Kidney glomerular epithelial cell (primary cell): ENCODE measurements around the gene UBALD2.
"Not testable (repeated sequence)": the region's sequence is repeated elsewhere in the genome, so short reads cannot be mapped to it uniquely, and the experiment has no call there.

Experiments
- DNase-seq: peaks from one replicate; lab custom pipeline; 2025; lab: John Stamatoyannopoulos, UW

Gene UBALD2

GRCh38 chr17:76266244-76266938, 1.2 kb downstream of the UBALD2 start:
- no peak for DNase-seq

- DNase-seq: no peak
Measured at GRCh38 chr17:76267051-76267576, 2.0 kb downstream of the UBALD2 start.

- DNase-seq: not testable (repeated sequence)
Measured at GRCh38 chr17:76267581-76268001, 2.4 kb downstream of the UBALD2 start.

GRCh38 chr17:76268015-76268749, 3.0 kb downstream of the UBALD2 start:
- no peak for DNase-seq

GRCh38 chr17:76268991-76269981, 4.1 kb downstream of the UBALD2 start:
- no peak for DNase-seq

GRCh38 chr17:76270127-76270592, 5.0 kb downstream of the UBALD2 start:
- DNase-seq: no peak

- DNase-seq: no peak
Measured at GRCh38 chr17:76270770-76271668, 5.9 kb downstream of the UBALD2 start.

GRCh38 chr17:76271669-76272540, 6.8 kb downstream of the UBALD2 start:
- no peak for DNase-seq

- DNase-seq: no peak
Measured at GRCh38 chr17:76272541-76273444, 7.6 kb downstream of the UBALD2 start.

GRCh38 chr17:76273445-76274111, 8.4 kb downstream of the UBALD2 start:
- no peak for DNase-seq

- no peak for DNase-seq
Measured at GRCh38 chr17:76274112-76274956, 9.2 kb downstream of the UBALD2 start.

- no peak for DNase-seq
Measured at GRCh38 chr17:76275382-76276068, 10.4 kb downstream of the UBALD2 start.

GRCh38 chr17:76276069-76276431, 10.9 kb downstream of the UBALD2 start:
- DNase-seq: no peak

GRCh38 chr17:76276461-76277299, 11.5 kb downstream of the UBALD2 start:
- no peak for DNase-seq

GRCh38 chr17:76277300-76278267, 12.4 kb downstream of the UBALD2 start:
- no peak for DNase-seq
